8988T (cell line): Measurements from ENCODE around the gene NBAS.

Experiments
- DNase-seq: peaks from one replicate; pipeline ENCODE4 v3.0.0; 2011

Gene NBAS

DNA sequence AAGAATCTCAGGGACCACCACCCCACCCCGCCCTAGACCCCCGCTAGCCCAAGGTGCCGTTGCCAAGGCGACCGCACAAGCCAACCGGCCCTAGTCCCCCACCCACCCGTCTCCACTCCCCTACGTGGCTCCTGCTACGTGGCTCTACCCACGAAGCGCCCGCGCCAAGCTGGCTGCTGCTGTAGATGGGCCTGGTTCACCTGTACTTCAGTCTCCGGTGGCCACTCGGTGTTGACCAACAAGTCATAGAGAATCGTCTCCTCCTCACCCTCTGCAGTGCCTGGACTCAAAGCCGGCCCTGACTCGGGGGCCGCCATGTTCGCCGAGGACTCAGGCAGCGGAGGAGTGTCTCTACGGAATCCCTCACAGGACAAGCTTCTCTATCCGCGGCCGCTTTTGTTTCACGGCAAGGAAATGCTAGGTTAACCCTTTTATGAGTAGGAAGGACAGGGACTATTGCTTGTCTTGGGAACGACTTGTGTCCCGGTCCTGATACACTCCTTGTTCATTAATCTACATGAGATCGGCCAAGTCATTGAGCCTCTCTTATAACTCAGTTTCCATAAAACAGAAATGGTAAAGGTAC lies at the start of gene NBAS:
Gene NBAS (minus strand): TSS at position 347 of the 586 bp plus-strand sequence. CDS start 30 bp downstream, at position 317.
- peak; percentile 43 for DNase-seq

- no peak for DNase-seq
Measured at GRCh38 chr2:15610430-15610952, 49.4 kb upstream of the NBAS start.

DNA sequence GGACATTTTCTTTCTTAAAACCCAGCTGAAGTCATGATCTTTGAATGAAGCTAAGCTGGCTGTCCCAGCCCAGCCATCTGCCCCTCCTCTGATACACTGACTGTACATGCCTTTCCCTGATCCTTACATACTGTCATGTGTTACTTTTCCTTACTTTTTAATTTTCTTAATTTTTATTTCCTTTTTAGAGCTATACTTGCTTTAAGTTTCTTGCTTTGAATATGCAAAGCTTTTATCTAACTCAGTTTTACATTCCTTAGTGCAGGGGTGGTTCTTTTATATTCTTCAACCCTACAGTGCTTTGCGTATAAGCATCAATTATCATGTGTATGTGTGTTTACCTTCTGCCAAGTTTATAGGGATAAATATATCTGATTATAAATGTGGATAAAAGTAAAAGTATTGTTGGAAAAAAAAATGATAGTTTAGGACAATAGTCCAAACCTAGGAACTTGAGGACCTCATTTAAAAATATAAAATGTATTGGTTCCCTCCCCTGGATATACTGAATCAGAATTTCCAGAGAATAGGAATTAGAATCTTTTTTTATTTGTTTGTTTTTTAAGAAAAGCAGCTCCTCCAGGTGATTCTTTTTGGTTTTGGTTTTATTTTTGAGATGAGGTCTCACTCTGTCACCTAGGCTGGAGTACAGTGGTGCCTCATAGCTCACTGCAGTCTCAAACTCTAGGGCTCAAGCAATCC lies 48.4 kb upstream of the NBAS start:
- no peak for DNase-seq

- DNase-seq: no peak
Measured at GRCh38 chr2:15608392-15608761, 47.2 kb upstream of the NBAS start.

DNA sequence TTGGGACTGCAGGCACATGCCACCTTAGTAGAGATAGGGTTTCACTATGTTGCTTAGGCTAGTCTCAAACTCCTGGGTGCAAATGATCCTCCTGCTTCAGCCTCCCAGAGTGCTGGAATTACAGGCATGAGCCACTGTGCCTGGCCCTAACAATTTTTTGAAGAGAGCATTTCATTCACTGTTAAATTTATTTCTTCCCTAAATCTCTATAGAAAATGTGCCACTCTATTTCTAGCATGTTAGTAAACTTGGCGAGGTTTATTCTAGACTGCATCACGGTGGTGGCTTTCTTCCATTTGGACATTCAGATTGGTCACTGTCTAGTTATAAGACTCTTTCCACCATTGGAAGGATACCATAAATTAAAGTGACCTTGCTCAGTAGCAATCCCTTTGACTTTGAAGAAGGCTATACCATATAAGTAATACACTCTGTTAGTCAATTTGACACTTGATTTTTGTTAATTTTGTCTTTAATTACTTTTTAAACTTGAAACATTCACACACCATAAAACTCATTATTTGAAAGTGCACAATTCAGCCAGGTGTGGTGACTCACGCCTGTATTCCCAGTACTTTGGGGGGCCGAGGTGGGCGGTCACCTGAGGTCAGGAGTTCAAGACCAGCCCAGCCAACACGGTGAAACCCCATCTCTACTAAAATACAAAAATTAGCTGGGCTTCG lies 46.7 kb upstream of the NBAS start:
- no peak for DNase-seq

DNA sequence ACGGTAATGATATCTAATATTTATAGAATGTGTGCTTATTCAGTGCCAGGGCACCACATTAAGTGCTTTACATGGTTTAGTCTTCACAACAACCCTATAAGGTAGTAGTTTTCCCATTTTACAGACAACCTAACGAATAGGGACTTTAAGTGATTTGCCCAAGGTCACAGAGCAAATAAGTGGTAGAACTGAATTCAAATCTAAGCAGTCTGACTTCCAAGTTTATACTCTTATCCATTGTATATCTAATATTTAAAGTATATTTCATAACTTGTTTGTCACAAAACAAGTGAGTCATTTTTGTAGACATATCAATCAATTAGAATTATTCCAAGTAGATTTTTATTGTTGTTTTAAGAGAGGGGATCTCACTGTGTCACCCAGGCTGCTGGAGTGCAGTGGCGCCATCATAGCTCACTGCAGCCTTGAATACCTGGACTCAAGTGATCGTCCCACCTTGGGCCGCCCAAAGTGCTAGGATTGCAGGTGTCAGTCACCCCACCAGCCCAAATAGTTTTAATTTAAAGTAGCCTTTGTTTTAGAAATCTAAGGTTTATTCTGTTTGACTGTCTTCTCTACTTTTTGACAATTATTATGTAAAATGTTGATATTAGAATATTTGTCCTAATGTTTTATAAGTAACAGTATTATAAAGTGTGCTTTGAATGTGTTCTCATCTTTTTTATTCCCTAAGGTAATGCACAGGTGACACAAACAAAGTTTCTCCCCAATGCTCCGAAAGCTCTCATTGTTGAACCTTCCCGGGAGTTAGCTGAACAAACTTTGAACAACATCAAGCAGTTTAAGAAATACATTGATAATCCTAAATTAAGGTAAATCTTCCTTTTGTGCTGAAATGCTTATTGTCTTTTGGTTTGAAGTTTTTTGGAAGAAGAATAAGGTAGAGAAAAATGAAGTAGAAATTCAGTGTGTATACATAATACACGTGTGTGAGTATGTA lies 45.6 kb upstream of the NBAS start:
- DNase-seq: no peak

DNA sequence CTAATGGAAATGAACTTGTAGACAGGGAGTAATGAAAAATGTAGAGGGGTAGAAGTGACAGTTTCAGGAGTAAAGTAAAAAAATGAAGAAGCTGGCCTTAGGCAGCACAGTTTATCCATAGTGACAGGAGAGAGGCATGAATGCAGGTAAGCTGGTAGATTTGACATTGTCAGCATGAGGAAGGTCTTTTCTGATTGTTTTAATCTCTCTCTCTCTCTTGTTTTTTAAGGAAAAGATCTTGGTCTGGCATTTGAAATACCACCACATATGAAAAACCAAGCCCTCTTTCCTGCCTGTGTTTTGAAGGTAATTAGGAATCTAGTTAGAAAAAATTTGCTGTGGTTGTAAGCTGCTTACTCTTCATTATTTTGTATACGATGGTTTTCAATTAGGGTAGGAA lies 44.6 kb upstream of the NBAS start:
- DNase-seq: no peak

- DNase-seq: no peak
Measured at GRCh38 chr2:15603948-15604347, 42.8 kb upstream of the NBAS start.

DNA sequence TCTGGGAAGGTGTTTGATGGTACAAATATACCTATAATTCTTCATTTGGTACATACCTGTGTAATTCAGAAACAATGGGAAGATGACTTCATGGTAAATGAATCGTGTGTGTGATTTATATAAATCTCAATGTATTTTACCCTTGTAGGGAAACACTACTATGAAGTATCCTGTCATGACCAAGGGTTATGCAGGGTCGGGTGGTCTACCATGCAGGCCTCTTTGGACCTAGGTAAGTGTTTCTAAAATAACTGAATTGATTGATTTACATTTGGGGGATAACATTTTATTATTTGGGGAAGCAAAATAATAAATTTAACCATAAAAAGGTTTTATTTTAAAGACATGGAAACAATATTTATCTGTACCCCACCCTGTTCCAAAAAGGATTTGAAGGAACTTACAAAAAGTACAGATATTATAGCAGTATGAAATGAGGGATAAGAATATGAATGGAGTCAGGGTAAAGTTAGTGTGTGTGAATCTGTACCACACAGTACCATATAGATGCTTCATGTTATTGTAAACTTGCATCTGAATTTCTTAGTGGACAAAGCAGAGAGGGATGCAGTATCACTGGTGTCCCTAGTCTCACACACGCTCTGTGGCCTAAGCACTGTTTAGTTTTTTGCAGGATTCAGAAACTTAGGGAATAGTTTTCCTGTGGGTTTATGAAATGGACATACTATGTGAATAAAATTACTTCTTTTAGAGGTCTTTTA lies 42.1 kb upstream of the NBAS start:
- DNase-seq: no peak

DNA sequence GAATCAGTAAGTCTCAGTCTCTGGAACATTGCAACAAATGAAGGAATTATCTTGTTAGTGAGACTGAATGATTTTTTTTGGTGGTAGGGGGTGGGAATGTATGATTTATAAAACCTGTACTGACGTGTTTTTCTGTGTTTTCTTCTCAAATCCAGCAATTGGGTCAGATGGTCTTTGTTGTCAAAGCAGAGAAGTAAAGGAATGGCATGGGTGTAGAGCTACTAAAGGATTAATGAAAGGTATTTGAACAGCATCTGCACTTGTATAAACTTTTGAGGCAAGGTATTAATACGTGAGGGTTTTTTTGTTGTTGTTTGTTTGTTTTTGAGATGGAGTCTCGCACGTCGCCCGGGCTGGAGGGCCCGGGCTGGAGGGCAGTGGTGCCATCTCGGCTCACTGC lies 41.3 kb upstream of the NBAS start:
- no peak for DNase-seq

DNA sequence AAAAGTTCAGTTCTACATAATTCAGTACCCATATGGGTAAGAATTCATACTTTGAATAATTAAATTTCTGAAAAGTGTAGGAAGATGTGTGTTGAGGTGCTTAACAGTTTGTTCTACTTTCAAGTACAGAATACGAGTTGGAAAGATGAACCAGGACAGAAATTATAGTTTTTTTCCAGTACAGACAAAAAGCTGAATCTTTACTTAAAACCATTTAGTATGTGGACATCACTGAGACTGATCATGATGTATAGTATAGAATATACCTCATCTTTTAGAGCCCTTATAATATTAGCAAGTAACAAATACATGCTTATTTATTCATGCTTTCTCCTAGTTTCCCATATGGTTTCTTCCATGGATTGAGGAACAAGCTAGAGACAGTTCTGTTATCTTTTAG lies 40.5 kb upstream of the NBAS start:
- no peak for DNase-seq

GRCh38 chr2:15599994-15600393 lies 38.9 kb upstream of the NBAS start:
- no peak for DNase-seq

- DNase-seq: no peak
Measured at GRCh38 chr2:15596968-15597367, 35.8 kb upstream of the NBAS start.

- DNase-seq: no peak
Measured at GRCh38 chr2:15596350-15596749, 35.2 kb upstream of the NBAS start.

DNA sequence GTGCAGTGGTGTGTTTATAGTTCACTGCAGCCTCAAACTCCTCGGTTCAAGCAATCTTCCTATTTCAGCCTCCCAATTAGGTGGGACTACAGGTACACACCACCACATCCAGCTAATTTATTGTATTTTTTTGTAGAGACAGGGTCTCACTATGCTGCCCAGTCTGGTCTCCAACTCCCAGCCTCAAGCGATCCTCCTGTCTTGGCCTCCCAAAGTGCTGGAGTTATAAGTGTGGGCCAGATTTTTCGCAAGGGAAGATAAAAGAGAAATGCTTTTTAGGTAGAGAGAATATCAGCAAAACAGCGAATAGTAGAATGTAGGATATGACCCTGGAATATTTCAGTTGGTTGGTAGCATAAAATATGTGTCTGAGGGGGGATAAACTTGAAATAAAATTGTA lies 34.8 kb upstream of the NBAS start:
- DNase-seq: no peak

DNA sequence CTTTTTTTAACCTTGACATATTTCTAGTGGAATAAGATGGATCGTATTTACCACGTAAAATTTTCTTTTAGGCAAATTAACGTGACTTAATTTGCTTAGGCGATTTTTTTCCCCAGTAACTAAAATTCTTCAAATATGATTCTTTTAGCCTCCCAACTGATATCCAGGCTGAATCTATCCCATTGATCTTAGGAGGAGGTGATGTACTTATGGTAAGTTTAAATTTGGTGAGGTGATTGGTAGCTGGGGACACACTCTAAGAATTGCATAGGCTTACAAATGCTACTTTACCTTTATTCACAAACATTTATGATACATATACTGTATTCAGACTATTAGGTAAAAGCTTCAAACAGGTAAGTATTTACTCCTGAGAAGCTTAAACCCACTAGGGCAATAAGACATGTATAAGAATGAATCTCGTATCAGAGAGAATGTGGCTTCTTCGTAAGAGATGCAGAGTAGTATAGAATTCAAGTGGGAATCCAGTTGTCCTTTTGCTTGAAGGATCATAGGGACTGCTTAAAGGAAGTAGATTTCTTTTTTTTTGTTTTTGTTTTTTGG lies 34.3 kb upstream of the NBAS start:
- DNase-seq: no peak

DNA sequence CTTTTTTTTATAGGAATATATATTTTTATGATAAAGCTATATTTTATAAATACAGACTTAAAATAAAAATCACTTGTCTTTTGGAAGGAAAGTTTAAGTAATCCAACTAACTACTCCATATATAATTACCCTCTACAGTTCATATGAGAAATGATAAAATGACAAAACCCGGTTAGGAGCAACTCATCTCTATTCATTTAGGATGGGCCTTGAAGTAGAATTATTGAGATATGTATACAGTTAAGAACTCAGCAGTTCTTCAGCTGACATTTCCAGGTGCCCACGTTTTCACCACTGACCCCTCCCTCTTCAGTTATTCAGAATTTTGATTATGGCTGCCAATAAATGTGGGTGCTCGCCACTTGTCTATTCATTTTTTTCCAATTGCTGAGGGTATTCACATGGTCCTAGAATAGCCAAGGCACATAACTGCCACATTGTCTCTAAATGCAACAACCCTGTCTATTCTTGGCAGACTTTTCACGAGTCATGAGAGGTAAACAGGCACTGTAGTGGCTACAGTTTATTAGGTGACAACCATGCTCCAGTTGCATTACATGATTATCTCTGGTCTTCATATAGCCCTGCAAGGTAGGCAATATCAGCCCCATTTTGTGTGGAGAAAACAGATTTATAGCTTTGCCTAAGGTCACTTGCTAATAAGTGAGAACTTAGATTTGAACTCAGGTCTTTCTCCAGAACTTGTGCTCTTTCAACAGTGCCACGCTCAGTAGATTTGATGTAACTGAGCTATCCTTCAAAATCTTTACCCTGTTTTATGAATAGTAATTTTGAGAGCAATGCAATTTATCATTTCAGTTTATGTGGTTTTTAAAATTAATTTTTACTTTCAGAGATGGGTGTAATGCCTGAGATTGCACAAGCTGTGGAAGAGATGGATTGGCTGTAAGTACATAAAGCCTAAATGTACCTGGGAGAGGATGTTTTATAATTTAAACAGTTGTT lies 33.4 kb upstream of the NBAS start:
- DNase-seq: no peak

DNA sequence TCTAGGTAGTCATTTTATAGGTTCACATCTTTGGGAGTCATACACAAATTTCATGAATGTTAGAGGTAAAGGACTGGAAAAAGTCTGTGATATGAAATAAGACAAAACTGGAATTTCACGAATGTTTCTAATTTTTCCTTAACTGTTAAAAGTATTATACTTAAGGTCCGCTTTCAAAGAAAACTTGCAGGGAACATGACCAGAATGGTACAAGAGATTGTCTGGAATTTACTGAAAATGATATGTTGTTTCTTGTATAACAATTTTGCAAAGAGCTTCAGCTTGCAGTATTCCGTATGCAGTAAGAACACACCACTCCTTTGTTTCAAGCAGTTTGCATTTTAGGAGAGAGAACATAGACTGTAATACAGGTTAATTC lies 32.2 kb upstream of the NBAS start:
- DNase-seq: no peak

DNA sequence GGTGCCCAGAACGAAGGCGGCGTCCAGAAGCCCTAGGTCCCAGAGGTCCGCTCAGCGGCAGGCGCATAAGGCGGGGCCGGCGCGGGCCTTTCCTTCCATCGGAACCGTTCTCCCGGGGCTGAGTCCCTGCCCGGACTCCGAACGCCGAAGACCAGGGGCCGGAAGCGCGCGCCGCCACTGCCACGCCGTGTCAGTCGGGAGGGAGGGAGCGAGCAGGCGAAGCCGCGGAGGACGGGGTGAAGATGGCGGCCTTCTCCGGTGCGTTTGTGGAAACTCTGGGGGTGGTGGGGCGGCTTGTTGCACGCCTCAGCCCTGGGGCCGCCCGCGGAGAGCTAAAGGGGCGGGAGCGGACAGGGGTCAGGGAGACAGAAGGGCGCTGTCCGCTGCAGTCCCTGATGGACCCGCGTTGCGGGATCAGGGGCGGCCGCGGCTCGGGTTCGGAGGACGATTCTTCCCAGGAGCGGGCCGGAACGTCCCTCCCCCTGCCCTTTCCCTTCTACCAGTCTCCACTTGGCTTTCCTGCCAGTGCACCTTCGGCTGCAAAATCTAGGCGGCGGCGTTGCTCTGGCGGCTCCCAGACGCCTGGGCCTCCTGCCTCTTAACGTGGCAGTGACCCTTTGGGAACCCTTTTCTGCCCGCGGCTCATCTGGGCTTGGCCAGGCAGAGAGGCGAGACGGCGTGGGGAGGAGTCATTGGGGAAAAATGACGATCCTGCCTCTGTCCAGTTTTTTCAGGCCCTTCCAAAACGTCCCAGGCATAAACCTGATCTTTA lies 30.7 kb upstream of the NBAS start, which contains the start of gene DDX1:
Gene DDX1 (plus strand): TSS at position 177 of the 772 bp plus-strand sequence. CDS start 66 bp downstream, at position 243.
- DNase-seq: peak; percentile 55

DNA sequence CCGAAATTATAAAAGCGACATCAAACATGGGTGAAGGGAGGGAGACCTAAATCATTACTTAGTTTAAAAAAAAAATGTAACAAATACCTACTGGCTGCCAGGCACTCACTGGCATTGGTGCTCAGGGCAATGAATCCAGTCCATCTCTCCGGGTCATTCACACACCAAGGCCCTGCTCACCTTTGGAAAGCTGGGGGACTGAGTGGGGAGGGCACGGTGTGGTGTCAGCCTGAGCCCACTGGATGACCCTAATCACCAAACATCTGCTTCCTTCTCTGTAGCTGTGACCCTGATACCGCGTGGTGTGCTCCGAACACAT lies 30.2 kb upstream of the NBAS start:
- DNase-seq: no peak
